Osteocyte (in vitro differentiated cells): Measurements from ENCODE around the gene ANO3. TPM values are rescaled to one million over a fixed set of nuclear protein-coding genes. Genes with fewer than 3 reads are reported as not detected.

Source experiments
- DNase-seq: peaks from one replicate; pipeline ENCODE4 v3.0.0; 2021; ENCODE audit warnings: mixed read lengths; ENCODE audit not compliant: unreplicated experiment; ENCODE audit errors: extremely low spot score
- H3K27ac Mint-ChIP-seq: one replicate; pipeline ENCODE4 v1.8.0; 2021; ENCODE audit warnings: mild to moderate bottlenecking, mixed read lengths; ENCODE audit not compliant: unreplicated experiment
- H3K27me3 Mint-ChIP-seq: one replicate; pipeline ENCODE4 v1.8.0; 2021; ENCODE audit warnings: mixed read lengths; ENCODE audit not compliant: unreplicated experiment
- H3K36me3 Mint-ChIP-seq: one replicate; pipeline ENCODE4 v1.8.0; 2021; ENCODE audit warnings: mixed read lengths; ENCODE audit not compliant: unreplicated experiment
- H3K4me1 Mint-ChIP-seq: one replicate; pipeline ENCODE4 v1.8.0; 2021; ENCODE audit warnings: mixed read lengths; ENCODE audit not compliant: unreplicated experiment
- H3K4me3 Mint-ChIP-seq: one replicate; pipeline ENCODE4 v1.8.0; 2021; ENCODE audit warnings: mild to moderate bottlenecking, moderate library complexity, mixed read lengths; ENCODE audit not compliant: unreplicated experiment
- H3K9me3 Mint-ChIP-seq: one replicate; pipeline ENCODE4 v1.8.0; 2021; ENCODE audit warnings: mixed read lengths; ENCODE audit not compliant: unreplicated experiment
- total RNA-seq: library from RNA; stranded (reverse); gene quantifications from 2 replicates; pipeline ENCODE4 v1.2.1, GENCODE V29; 2021
- TF ChIP-seq, protein P1 (sequence below): fragments of 200-600 bp; sonication (generic); IDR thresholded peaks from 2 replicates; pipeline ENCODE4 v1.5.0; 2021; ENCODE audit warnings: antibody characterized with exemption, mild to moderate bottlenecking, moderate library complexity

ANO3 gene
- total RNA-seq, 1 donor from 2014 or later = not detected

DNA sequence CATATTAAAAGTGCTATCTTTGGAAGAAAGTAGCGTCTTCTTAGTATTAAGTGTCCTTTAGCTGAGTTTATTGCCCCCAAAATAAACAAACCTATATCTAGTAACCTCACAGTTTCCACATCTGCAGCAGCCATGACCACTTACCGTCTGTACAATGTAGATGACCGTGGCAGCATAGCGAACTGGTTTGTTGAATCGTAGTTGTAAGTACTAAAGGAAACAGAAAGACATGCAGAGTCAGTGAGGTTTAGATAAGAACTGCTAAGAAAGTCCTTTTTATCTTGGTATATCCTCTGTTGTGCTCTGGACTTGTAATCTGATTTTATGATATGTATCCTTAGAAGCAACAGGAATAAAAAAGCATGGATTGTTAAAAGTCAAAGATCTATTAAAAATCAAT lies 380.6 kb downstream of the ANO3 start:
- TF ChIP-seq, protein P1, sequence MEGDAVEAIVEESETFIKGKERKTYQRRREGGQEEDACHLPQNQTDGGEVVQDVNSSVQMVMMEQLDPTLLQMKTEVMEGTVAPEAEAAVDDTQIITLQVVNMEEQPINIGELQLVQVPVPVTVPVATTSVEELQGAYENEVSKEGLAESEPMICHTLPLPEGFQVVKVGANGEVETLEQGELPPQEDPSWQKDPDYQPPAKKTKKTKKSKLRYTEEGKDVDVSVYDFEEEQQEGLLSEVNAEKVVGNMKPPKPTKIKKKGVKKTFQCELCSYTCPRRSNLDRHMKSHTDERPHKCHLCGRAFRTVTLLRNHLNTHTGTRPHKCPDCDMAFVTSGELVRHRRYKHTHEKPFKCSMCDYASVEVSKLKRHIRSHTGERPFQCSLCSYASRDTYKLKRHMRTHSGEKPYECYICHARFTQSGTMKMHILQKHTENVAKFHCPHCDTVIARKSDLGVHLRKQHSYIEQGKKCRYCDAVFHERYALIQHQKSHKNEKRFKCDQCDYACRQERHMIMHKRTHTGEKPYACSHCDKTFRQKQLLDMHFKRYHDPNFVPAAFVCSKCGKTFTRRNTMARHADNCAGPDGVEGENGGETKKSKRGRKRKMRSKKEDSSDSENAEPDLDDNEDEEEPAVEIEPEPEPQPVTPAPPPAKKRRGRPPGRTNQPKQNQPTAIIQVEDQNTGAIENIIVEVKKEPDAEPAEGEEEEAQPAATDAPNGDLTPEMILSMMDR = no peak
- no peaks in the 10 kb centered on the region for H3K36me3 Mint-ChIP-seq
- H3K9me3 Mint-ChIP-seq = no peaks in the 10 kb centered on the region
- H3K4me3 Mint-ChIP-seq = no peak overlapping the region
- H3K27me3 Mint-ChIP-seq = peaks cover 22% of the 10 kb centered on the region
- no peak overlapping the region for H3K27ac Mint-ChIP-seq
- no peaks in the 10 kb centered on the region for H3K4me1 Mint-ChIP-seq
- DNase-seq = no peak

Other genes with a start within 250 kb of the ANO3 start
- not detected in 2 replicates for gene MUC15, start 240.1 kb downstream of the ANO3 start, total RNA-seq